Vagina (tissue), 2 donors: ENCODE measurements around the gene IFT122.

Experiments used
- CTCF ChIP-seq, 3 experiments: fragments of 450-650 bp in 2 of 3; fragments of 200-600 bp in 1 of 3; sonication (generic) in 1 of 3; IDR thresholded peaks; one replicate each; pipeline ENCODE4 v1.5.1; 2017 to 2019; ENCODE audit warnings: antibody characterized with exemption in 3 of 3, mild to moderate bottlenecking in 2 of 3, moderate library complexity in 2 of 3
- POLR2A ChIP-seq, 2 donors: fragments of 450-650 bp; IDR thresholded peaks; one replicate each; pipeline ENCODE4 v1.6.1; 2017; ENCODE audit warnings: antibody characterized with exemption in 2 of 2, mild to moderate bottlenecking in 2 of 2, moderate library complexity in 2 of 2
- POLR2AphosphoS5 ChIP-seq, 2 donors: sonication (generic); formaldehyde crosslinking; IDR thresholded peaks; one replicate each; pipeline ENCODE4 v1.9.0; 2017; ENCODE audit warnings: antibody characterized with exemption in 2 of 2, mild to moderate bottlenecking in 2 of 2, low read depth in 1 of 2; ENCODE audit not compliant: insufficient read depth in 1 of 2

- TF ChIP-seq POLR2A (IDR thresholded peaks at IDR 0.05) (no peak), CTCF (IDR thresholded peaks at IDR 0.05) (no peak), POLR2AphosphoS5 (IDR thresholded peaks at IDR 0.05; ENCODE audit: insufficient read depth in 1 of 2, low read depth in 1 of 2) (no peak)
Observed at GRCh38 chr3:129524081-129524480, 84.1 kb downstream of the IFT122 start.
